HFFc6 (cell line): Measurements from ENCODE around the gene TMEM203. TPM values are rescaled to one million over a fixed set of nuclear protein-coding genes. Genes with fewer than 3 reads are reported as not detected.

Experiments
- DNase-seq: peaks from one replicate; pipeline ENCODE4 v3.0.0-alpha.2; 2018
- H3K27ac Mint-ChIP-seq: 2 replicates; pipeline ENCODE4 v1.8.0; 2020; ENCODE audit warnings: mild to moderate bottlenecking, mixed read lengths
- H3K27me3 Mint-ChIP-seq: 2 replicates; pipeline ENCODE4 v1.8.0; 2021; ENCODE audit warnings: mild to moderate bottlenecking, moderate library complexity, mixed read lengths; ENCODE audit not compliant: insufficient read depth
- H3K36me3 Mint-ChIP-seq: 2 replicates; pipeline ENCODE4 v1.8.0; 2021; ENCODE audit warnings: low read depth, mixed read lengths
- H3K4me1 Mint-ChIP-seq: 2 replicates; pipeline ENCODE4 v1.8.0; 2020; ENCODE audit warnings: low read depth, mixed read lengths
- H3K4me3 Mint-ChIP-seq: 2 replicates; pipeline ENCODE4 v1.8.0; 2020; ENCODE audit warnings: mild to moderate bottlenecking, moderate library complexity, mixed read lengths
- H3K9me3 Mint-ChIP-seq: 2 replicates; pipeline ENCODE4 v1.8.0; 2020; ENCODE audit warnings: mild to moderate bottlenecking, mixed read lengths
- total RNA-seq, 6 experiments: library from RNA; stranded (reverse); fragmentation: NEBNext Ultra II Directional; extraction: Animal tissue kit (Norgen Biotek cat#: 25700); gene quantifications; 2 replicates in 1 of 6; 3 replicates in 5 of 6; pipeline ENCODE4 v1.2.3, GENCODE V29; 2021
- TF ChIP-seq, protein P1 (sequence below): fragments of 200-600 bp; sonication (generic); IDR thresholded peaks from 2 replicates; pipeline ENCODE4 v1.5.0; 2021; ENCODE audit warnings: antibody characterized with exemption, mild to moderate bottlenecking

The TMEM203 gene
- total RNA-seq, 6 experiments from 2014 or later: 38.7 to 47.4 (median 40.1) TPM

DNA sequence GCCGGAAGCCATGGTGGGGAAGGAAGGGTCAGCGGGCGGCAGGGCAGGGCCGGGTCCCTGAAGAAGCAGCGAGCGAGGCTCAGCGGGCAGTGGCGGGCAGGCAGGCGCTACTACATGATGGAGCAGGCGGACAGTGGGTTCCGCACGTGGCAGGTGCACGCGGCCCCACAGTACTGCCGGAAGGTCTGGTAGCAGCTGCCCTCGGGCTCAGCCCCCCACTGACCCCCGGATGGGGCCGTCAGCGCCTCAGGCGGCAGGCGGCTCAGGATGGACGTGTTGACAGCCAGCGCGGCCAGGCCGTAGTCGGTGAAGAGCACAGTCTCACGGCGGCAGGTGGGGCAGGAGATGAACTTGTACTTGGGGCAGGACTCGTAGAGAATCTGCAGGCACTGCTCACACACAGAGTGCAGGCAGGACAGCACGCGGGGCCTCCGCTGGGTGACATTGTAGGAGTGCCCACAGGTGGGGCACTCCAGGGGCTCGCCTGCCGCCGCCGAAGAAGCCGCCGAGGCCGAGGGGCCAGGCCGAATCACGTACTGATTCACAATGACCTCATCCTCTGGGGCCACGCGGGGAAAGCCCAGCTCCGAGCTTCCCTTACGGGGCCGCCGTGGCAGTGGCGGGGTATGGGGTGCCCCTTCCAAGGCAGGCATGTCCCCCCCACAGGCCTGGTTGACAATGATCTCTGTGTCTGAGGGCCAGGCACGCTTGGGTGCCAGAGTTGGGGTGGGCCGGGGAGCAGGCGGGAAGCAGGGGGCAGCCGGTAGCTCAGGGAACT lies 15.1 kb upstream of the TMEM203 start:
- Mint-ChIP-seq H3K4me1 (peaks cover 5% of the 10 kb centered on the region; the same call in 1 of the 2 replicates), H3K27me3 (no peaks in the 10 kb centered on the region; the same call in 1 of the 2 replicates), H3K27ac (no peak overlapping the region), H3K4me3 (no peak overlapping the region), H3K9me3 (no peaks in the 10 kb centered on the region), H3K36me3 (no peaks in the 10 kb centered on the region)
- DNase-seq: no peak
- TF ChIP-seq, protein P1, sequence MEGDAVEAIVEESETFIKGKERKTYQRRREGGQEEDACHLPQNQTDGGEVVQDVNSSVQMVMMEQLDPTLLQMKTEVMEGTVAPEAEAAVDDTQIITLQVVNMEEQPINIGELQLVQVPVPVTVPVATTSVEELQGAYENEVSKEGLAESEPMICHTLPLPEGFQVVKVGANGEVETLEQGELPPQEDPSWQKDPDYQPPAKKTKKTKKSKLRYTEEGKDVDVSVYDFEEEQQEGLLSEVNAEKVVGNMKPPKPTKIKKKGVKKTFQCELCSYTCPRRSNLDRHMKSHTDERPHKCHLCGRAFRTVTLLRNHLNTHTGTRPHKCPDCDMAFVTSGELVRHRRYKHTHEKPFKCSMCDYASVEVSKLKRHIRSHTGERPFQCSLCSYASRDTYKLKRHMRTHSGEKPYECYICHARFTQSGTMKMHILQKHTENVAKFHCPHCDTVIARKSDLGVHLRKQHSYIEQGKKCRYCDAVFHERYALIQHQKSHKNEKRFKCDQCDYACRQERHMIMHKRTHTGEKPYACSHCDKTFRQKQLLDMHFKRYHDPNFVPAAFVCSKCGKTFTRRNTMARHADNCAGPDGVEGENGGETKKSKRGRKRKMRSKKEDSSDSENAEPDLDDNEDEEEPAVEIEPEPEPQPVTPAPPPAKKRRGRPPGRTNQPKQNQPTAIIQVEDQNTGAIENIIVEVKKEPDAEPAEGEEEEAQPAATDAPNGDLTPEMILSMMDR: no peak

- Mint-ChIP-seq H3K27ac (no peak overlapping the region), H3K27me3 (no peaks in the 10 kb centered on the region; the same call in 1 of the 2 replicates), H3K4me3 (no peak overlapping the region), H3K36me3 (no peaks in the 10 kb centered on the region), H3K4me1 (peaks cover 5% of the 10 kb centered on the region; the same call in 1 of the 2 replicates), H3K9me3 (no peaks in the 10 kb centered on the region)
- TF ChIP-seq, protein P1: no peak
- DNase-seq: no peak
Measured at GRCh38 chr9:137219757-137220316, 14.4 kb upstream of the TMEM203 start.

GRCh38 chr9:137218754-137219271 lies 13.4 kb upstream of the TMEM203 start:
- DNase-seq: no peak
- TF ChIP-seq, protein P1: no peak
- H3K4me1 Mint-ChIP-seq: peaks cover 5% of the 10 kb centered on the region; the same call in 1 of the 2 replicates
- no peaks in the 10 kb centered on the region; the same call in 1 of the 2 replicates for H3K27me3 Mint-ChIP-seq
- H3K9me3 Mint-ChIP-seq: no peaks in the 10 kb centered on the region
- H3K4me3 Mint-ChIP-seq: no peak overlapping the region
- H3K27ac Mint-ChIP-seq: peak overlapping the region; percentile 52; the same call in 1 of the 2 replicates
- no peaks in the 10 kb centered on the region for H3K36me3 Mint-ChIP-seq

DNA sequence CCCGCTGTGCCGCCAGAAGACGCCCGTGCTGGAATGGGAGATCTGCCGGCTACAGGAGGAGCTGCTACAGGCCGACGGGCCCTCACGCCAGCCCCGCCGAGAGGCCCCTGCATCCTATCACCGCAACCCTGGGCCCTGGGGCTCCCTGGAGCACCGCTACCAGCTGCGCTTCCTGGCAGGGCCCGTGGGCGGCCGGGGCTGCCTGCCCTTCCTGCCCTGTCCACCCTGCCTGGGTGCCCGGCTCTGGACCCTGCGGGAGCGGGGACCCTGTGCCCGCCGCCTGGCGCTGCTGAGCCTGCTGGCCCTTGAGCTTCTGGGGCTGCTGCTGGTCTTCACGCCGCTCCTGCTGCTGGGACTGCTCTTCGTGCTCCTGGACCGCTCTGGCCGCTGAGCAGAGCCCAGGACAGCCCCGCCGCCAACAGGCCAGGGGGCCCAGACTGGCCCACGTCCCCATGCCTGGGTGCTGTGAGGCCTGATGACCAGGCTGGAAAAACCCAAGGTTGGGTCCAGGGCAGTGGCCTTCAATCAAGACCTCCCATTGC lies 12.8 kb upstream of the TMEM203 start:
- H3K4me1 Mint-ChIP-seq: peaks cover 5% of the 10 kb centered on the region; the same call in 1 of the 2 replicates
- H3K36me3 Mint-ChIP-seq: no peaks in the 10 kb centered on the region
- no peaks in the 10 kb centered on the region; the same call in 1 of the 2 replicates for H3K27me3 Mint-ChIP-seq
- DNase-seq: no peak
- TF ChIP-seq, protein P1: no peak
- H3K4me3 Mint-ChIP-seq: no peak overlapping the region
- no peaks in the 10 kb centered on the region for H3K9me3 Mint-ChIP-seq
- no peak overlapping the region for H3K27ac Mint-ChIP-seq

GRCh38 chr9:137217276-137218211 lies 12.1 kb upstream of the TMEM203 start:
- Mint-ChIP-seq H3K27ac (no peak overlapping the region), H3K27me3 (no peaks in the 10 kb centered on the region), H3K36me3 (no peaks in the 10 kb centered on the region), H3K4me3 (no peak overlapping the region), H3K4me1 (peaks cover 5% of the 10 kb centered on the region; the same call in 1 of the 2 replicates), H3K9me3 (no peaks in the 10 kb centered on the region)
- TF ChIP-seq, protein P1: no peak
- DNase-seq: no peak
